ELF-1 (cell line): ENCODE data around the gene NIPSNAP2.
"Not testable (repeated sequence)": the region's sequence is repeated elsewhere in the genome, so short reads cannot be mapped to it uniquely, and the experiment has no call there.

Experiments
- DNase-seq: peaks from one replicate; pipeline ENCODE4 v3.0.0-alpha.2; 2016; ENCODE audit warnings: low read depth, low spot score

Gene NIPSNAP2

GRCh38 chr7:55975988-55976633 lies 11.7 kb downstream of the NIPSNAP2 start:
- no peak for DNase-seq

GRCh38 chr7:55977831-55978230 lies 13.4 kb downstream of the NIPSNAP2 start:
- DNase-seq, result no peak

GRCh38 chr7:55980266-55980665 lies 15.9 kb downstream of the NIPSNAP2 start:
- DNase-seq, result no peak

- DNase-seq, result no peak
Measured at GRCh38 chr7:55983537-55983936, 19.2 kb downstream of the NIPSNAP2 start.

- DNase-seq, result no peak
Measured at GRCh38 chr7:55992346-55992745, 28.0 kb downstream of the NIPSNAP2 start.

- no peak for DNase-seq
Measured at GRCh38 chr7:55996856-55997500, 32.6 kb downstream of the NIPSNAP2 start.

GRCh38 chr7:56003749-56004148 lies 39.4 kb downstream of the NIPSNAP2 start:
- no peak for DNase-seq

GRCh38 chr7:56007167-56007652 lies 42.8 kb downstream of the NIPSNAP2 start:
- peak; percentile 4 for DNase-seq

GRCh38 chr7:56007891-56008290 lies 43.5 kb downstream of the NIPSNAP2 start:
- DNase-seq, result no peak

GRCh38 chr7:56009695-56010094 lies 45.3 kb downstream of the NIPSNAP2 start:
- DNase-seq, result no peak

- not testable (repeated sequence) for DNase-seq
Measured at GRCh38 chr7:56017015-56017414, 52.6 kb downstream of the NIPSNAP2 start.

GRCh38 chr7:56019501-56019900 lies 55.1 kb downstream of the NIPSNAP2 start:
- DNase-seq, result no peak

- no peak for DNase-seq
Measured at GRCh38 chr7:56023500-56023899, 59.1 kb downstream of the NIPSNAP2 start.

GRCh38 chr7:56026538-56026937 lies 62.2 kb downstream of the NIPSNAP2 start:
- no peak for DNase-seq

- no peak for DNase-seq
Measured at GRCh38 chr7:56028942-56029630, 64.7 kb downstream of the NIPSNAP2 start.

- DNase-seq, result no peak
Measured at GRCh38 chr7:56030340-56030739, 66.0 kb downstream of the NIPSNAP2 start.

GRCh38 chr7:56031556-56031955 lies 67.2 kb downstream of the NIPSNAP2 start:
- not testable (repeated sequence) for DNase-seq

- DNase-seq, result not testable (repeated sequence)
Measured at GRCh38 chr7:56032578-56032977, 68.2 kb downstream of the NIPSNAP2 start.

GRCh38 chr7:56033671-56034432 lies 69.5 kb downstream of the NIPSNAP2 start:
- DNase-seq, result peak; percentile 99

- DNase-seq, result no peak
Measured at GRCh38 chr7:56040730-56041129, 76.3 kb downstream of the NIPSNAP2 start.

- not testable (repeated sequence) for DNase-seq
Measured at GRCh38 chr7:56045758-56046157, 81.4 kb downstream of the NIPSNAP2 start.
